ENCODE data around the gene DPEP2. TPM values are rescaled to one million over a fixed set of nuclear protein-coding genes. Genes with fewer than 3 reads are reported as not detected.

Gene DPEP2
- total and polyA plus RNA-seq, 8 donors, result 0.32 to 4.0 (median 1.0) TPM; not detected in 2

DNA sequence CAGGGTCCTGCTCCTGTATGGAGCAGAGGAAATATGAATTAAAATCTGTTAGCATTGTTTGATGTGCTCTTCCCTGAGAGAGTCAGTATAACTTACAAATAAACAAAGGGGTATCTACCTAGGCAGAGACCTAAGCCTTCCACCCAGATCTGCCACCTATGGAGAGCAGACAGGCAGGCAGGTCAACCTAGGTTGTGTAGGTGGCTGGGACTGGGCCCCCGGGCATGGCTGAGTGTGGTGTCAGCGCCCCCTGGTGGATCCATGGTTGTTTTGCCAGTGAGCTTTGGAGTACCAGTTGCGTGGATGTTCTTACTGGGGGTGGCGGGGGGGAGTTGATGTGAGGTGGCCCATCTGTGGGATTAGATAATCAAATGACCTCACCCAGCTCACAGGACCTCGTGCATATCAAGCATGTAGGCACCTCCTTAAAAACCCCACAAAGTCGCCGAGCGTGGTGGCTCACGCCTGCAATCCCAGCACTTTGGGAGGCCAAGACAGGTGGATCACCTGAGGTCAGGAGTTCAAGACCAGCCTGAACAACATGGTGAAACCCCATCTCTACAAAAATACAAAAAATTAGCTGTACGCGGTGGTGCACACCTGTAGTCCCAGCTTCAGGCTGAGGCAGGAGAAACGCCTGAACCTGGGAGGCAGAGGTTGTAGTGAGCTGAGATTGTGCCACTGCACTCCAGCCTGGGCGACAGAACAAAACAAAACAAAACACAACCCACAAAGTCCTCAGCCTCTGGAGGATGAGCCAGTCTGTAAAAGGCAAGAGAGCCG, 41.4 kb upstream of the DPEP2 start:
- ATAC-seq (peak; percentile 94 to 100 (median 98)), DNase-seq (peak; percentile 70 to 94 (median 85)), FAIRE-seq (no peak)
- WGBS, 2 donors, result 64 to 67% methylated on average over 14 of the region's 14 CpGs
- Histone ChIP-seq H3K4me1 (no peaks in the 10 kb centered on the region), H3K36me3 (no peaks in the 10 kb centered on the region), H3K4me3 (no peak overlapping the region), H3K27ac (no peak overlapping the region), H3K9me3 (no peaks in the 10 kb centered on the region), H3K27me3 (no peaks in the 10 kb centered on the region)
- intact Hi-C loops (cut with DNase I), result no loop called here
- TF ChIP-seq, protein P1, sequence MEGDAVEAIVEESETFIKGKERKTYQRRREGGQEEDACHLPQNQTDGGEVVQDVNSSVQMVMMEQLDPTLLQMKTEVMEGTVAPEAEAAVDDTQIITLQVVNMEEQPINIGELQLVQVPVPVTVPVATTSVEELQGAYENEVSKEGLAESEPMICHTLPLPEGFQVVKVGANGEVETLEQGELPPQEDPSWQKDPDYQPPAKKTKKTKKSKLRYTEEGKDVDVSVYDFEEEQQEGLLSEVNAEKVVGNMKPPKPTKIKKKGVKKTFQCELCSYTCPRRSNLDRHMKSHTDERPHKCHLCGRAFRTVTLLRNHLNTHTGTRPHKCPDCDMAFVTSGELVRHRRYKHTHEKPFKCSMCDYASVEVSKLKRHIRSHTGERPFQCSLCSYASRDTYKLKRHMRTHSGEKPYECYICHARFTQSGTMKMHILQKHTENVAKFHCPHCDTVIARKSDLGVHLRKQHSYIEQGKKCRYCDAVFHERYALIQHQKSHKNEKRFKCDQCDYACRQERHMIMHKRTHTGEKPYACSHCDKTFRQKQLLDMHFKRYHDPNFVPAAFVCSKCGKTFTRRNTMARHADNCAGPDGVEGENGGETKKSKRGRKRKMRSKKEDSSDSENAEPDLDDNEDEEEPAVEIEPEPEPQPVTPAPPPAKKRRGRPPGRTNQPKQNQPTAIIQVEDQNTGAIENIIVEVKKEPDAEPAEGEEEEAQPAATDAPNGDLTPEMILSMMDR (IDR thresholded peaks at IDR 0.05), result peak; percentile 41 to 76 (median 72)

DNA sequence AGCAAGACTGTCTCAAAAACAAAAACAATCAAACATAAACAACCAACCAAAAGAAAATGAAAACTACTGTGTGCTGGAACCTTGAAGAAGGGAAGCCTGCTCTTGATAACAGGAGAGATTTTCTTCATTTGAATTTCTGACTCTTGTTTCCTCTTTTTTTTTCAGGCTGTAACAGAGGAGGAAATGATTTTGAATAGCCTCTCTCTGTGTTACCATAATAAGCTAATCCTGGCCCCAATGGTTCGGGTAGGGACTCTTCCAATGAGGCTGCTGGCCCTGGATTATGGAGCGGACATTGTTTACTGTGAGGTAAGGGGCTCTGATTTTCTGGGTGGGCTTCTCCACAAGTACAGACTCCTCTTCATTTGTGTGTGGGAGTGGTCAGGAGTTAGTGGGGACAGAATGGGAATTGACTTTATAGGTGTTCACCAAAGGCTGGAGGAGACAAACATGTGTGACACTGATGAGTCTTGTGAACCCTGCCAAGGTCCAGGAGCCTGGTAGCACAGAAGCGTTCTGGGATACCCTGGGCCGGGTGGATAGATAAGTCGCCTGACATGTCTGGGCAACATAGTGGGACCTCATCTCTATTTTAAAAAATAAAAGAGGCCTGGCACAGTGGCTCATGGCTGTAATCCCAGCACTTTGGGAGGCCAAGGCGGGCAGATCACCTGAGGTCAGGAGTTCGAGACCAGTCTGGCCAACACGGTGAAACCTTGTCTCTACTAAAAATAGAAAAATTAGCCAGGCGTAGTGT, 38.7 kb upstream of the DPEP2 start:
- H3K36me3 ChIP-seq, result no peaks in the 10 kb centered on the region
- TF ChIP-seq, protein P1 (IDR thresholded peaks at IDR 0.05), result no peak
- H3K27me3 ChIP-seq, result no peaks in the 10 kb centered on the region
- no peak overlapping the region for H3K4me3 ChIP-seq
- no peak overlapping the region for H3K27ac ChIP-seq
- no peaks in the 10 kb centered on the region for H3K9me3 ChIP-seq
- DNase-seq (no peak), ATAC-seq (no peak), FAIRE-seq (no peak)
- 87 to 94% methylated on average over 9 of the region's 9 CpGs for WGBS, 2 donors
- no peaks in the 10 kb centered on the region for H3K4me1 ChIP-seq
- intact Hi-C loops (cut with DNase I), result loop anchor here in 1 of 3 donors (10.0 kb wide), 2 partner anchors 153 to 213 kb away; partner anchors contain the start of gene NRN1L

DNA sequence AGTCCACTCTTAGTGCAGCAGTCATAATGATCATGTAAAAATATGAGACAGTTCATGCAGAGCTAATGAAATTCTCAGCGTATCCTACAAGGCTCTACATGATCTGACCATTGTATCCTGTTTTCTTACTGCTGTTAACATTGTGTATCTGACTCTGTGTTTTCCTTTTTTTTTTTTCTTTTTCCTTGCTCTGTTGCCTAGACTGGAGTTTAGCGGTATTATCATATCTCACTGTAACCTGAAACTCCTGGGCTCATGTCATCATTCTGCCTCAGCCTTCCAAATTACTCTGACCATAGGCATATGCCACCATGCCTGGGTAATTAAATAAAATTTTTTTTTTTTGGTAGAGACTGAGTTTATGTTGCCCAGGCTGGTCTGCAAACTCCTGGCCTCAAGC, 35.9 kb upstream of the DPEP2 start:
- 67 to 69% methylated on average over 2 of the region's 2 CpGs for WGBS, 2 donors
- no peaks in the 10 kb centered on the region for H3K9me3 ChIP-seq
- FAIRE-seq (no peak), ATAC-seq (no peak), DNase-seq (no peak)
- no peak overlapping the region for H3K27ac ChIP-seq
- intact Hi-C loops (cut with DNase I), result loop anchor here in 1 of 3 donors (10.0 kb wide), 2 partner anchors 150 to 210 kb away; partner anchors contain the start of gene NRN1L
- H3K36me3 ChIP-seq, result no peaks in the 10 kb centered on the region
- H3K4me1 ChIP-seq, result no peaks in the 10 kb centered on the region
- TF ChIP-seq, protein P1 (IDR thresholded peaks at IDR 0.05), result no peak
- no peaks in the 10 kb centered on the region for H3K27me3 ChIP-seq
- H3K4me3 ChIP-seq, result no peak overlapping the region

DNA sequence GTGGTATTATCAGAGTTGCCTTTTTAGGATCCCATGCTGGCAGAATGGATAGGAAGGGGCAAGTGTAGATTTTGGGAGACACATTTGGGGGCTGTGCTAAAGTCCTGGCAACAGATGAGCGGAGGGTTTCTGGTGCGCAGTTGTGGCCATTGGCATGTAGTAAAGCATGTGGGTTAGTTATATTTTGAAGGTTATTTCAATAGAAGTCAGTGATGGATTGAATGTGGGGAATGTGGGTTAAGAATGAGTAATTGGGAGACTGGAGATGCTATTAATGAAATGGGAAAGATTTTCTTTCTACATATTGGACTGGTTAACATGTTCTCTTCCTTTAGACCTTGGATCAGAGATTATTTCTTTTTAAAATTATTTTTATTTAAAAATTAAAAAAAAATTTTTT, 33.8 kb upstream of the DPEP2 start:
- 94 to 95% methylated on average over 2 of the region's 2 CpGs for WGBS, 2 donors
- Histone ChIP-seq H3K4me1 (no peaks in the 10 kb centered on the region), H3K27me3 (no peaks in the 10 kb centered on the region), H3K4me3 (no peak overlapping the region), H3K27ac (no peak overlapping the region), H3K9me3 (no peaks in the 10 kb centered on the region), H3K36me3 (no peaks in the 10 kb centered on the region)
- DNase-seq (no peak), ATAC-seq (no peak), FAIRE-seq (no peak)
- TF ChIP-seq, protein P1 (IDR thresholded peaks at IDR 0.05), result no peak
- intact Hi-C loops (cut with DNase I), result loop anchor here in 1 of 3 donors (10.0 kb wide), 2 partner anchors 148 to 208 kb away; partner anchors contain the start of gene NRN1L
